Peyer's patch (tissue), 4 donors: ENCODE results near the gene HAS3.

Source experiments
- CTCF ChIP-seq, 6 experiments: fragments of 450-650 bp in 4 of 6; fragments of 200-600 bp in 2 of 6; sonication (generic) in 1 of 6; IDR thresholded peaks; one replicate each; pipeline ENCODE4 v1.5.1; 2017 to 2019; ENCODE audit warnings: antibody characterized with exemption in 6 of 6, mild to moderate bottlenecking in 3 of 6, moderate library complexity in 1 of 6
- POLR2A ChIP-seq, 2 donors: fragments of 450-650 bp; IDR thresholded peaks; one replicate each; pipeline ENCODE4 v1.5.1; 2017; ENCODE audit warnings: antibody characterized with exemption in 2 of 2, mild to moderate bottlenecking in 2 of 2, moderate library complexity in 2 of 2

- no peak for TF ChIP-seq POLR2A (IDR thresholded peaks at IDR 0.05)
- TF ChIP-seq CTCF (IDR thresholded peaks at IDR 0.05): no peak
Measured at GRCh38 chr16:69115837-69116236, 10.4 kb downstream of the HAS3 start.
